KMS-11 (cell line): ENCODE data around the gene SLC7A7.

Experiments used
- H2AFZ ChIP-seq: fragments of 200-600 bp; sonication (generic); 2 replicates; pipeline ENCODE4 v1.6.1; 2016; ENCODE audit warnings: antibody characterized with exemption, mixed run types, low read depth
- H3K27ac ChIP-seq: fragments of 200-600 bp; sonication (generic); 2 replicates; pipeline ENCODE4 v1.6.1; 2016; ENCODE audit warnings: mild to moderate bottlenecking, mixed run types
- H3K27me3 ChIP-seq: fragments of 200-600 bp; sonication (generic); 2 replicates; pipeline ENCODE4 v1.6.1; 2017; ENCODE audit warnings: mild to moderate bottlenecking, low read depth, mixed run types, moderate library complexity; ENCODE audit not compliant: insufficient read depth
- H3K36me3 ChIP-seq: fragments of 200-600 bp; sonication (generic); 2 replicates; pipeline ENCODE4 v1.6.1; 2017; ENCODE audit warnings: mild to moderate bottlenecking, mixed run types; ENCODE audit not compliant: insufficient read depth
- H3K4me1 ChIP-seq: fragments of 200-600 bp; sonication (generic); 2 replicates; pipeline ENCODE4 v1.6.1; 2016; ENCODE audit warnings: mild to moderate bottlenecking, low read depth, mixed run types; ENCODE audit not compliant: poor library complexity, severe bottlenecking
- H3K4me2 ChIP-seq: fragments of 200-600 bp; sonication (generic); 2 replicates; pipeline ENCODE4 v1.7.0; 2016; ENCODE audit warnings: mild to moderate bottlenecking, mixed run types
- H3K4me3 ChIP-seq: fragments of 200-600 bp; sonication (generic); IDR thresholded peaks from 2 replicates; pipeline ENCODE4 v1.6.1; 2017; ENCODE audit warnings: low read depth, low read length, mixed read lengths; ENCODE audit not compliant: insufficient read depth
- H3K79me2 ChIP-seq: fragments of 200-600 bp; sonication (generic); 2 replicates; pipeline ENCODE4 v1.6.1; 2016; ENCODE audit warnings: low read depth, mixed run types; ENCODE audit not compliant: insufficient read depth
- H3K9ac ChIP-seq: fragments of 200-600 bp; sonication (generic); 2 replicates; pipeline ENCODE4 v1.6.1; 2016; ENCODE audit warnings: mild to moderate bottlenecking, mixed run types
- H4K20me1 ChIP-seq: fragments of 200-600 bp; sonication (generic); 2 replicates; pipeline ENCODE4 v1.6.1; 2016; ENCODE audit warnings: mild to moderate bottlenecking, mixed run types; ENCODE audit not compliant: insufficient read depth
- CTCF ChIP-seq: fragments of 200-600 bp; sonication (generic); conservative IDR thresholded peaks from 2 replicates; pipeline ENCODE4 v1.6.1; 2017; ENCODE audit warnings: low read depth, mild to moderate bottlenecking, antibody characterized with exemption, low read length, moderate library complexity, mixed read lengths

Gene SLC7A7

DNA sequence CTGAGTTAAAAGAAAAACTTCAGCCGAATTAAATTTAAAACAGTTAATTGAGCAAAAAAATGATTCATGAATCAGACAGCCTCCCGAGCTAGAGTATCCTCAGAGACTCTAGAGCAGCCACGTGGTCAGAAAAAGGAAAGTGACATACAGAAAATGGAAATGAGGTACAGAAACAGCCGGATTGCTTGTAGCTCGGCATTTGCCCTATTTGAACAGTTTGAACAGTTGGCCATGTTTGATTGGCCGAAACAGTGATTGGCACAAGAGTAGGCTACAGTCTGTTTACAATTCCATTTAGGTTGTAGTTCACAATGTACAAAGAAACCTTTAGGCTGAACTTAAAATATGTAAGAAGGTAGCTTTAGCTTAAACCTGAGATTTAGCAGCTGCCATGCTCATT, 61.6 kb downstream of the SLC7A7 start:
- Histone ChIP-seq H3K27me3 (no peaks in the 10 kb centered on the region), H3K79me2 (no peaks in the 10 kb centered on the region), H2AFZ (peak overlapping the region; percentile 22; the same call in 1 of the 2 replicates), H3K36me3 (no peaks in the 10 kb centered on the region), H3K4me1 (peaks cover 69% of the 10 kb centered on the region), H3K27ac (peak overlapping the region; percentile 35; the same call in 1 of the 2 replicates), H4K20me1 (no peaks in the 10 kb centered on the region), H3K9ac (no peak overlapping the region; the same call in 1 of the 2 replicates), H3K4me3 (no peak overlapping the region), H3K4me2 (peak overlapping the region; percentile 63)
- no peak for TF ChIP-seq CTCF

DNA sequence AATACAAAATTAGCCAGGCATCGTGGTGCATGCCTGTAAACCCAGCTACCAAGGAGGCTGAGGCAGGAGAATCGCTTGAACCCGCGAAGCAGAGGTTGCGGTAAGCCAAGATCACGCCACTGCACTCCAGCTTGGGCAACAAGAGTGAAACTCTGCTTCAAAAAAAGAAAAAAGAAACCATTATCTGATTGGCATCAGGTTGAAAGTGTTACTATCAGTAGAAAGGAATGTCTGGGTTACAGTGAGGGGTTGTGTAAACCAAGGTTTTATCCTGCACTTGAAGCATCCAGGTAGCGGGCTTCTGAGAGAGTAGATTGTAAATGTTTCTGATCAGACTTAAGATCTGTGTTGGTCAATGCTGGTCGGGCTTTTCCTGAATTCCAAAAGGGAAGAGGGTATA, 62.8 kb downstream of the SLC7A7 start:
- peaks cover 80% of the 10 kb centered on the region for H3K4me1 ChIP-seq
- peak overlapping the region; percentile 63 for H3K4me2 ChIP-seq
- H3K27ac ChIP-seq, result peak overlapping the region; percentile 60
- no peak for TF ChIP-seq CTCF
- H4K20me1 ChIP-seq, result no peaks in the 10 kb centered on the region
- H3K36me3 ChIP-seq, result no peaks in the 10 kb centered on the region
- no peak overlapping the region for H3K4me3 ChIP-seq
- peak overlapping the region; percentile 22; the same call in 1 of the 2 replicates for H2AFZ ChIP-seq
- no peak overlapping the region; the same call in 1 of the 2 replicates for H3K9ac ChIP-seq
- H3K27me3 ChIP-seq, result no peaks in the 10 kb centered on the region
- no peaks in the 10 kb centered on the region for H3K79me2 ChIP-seq

DNA sequence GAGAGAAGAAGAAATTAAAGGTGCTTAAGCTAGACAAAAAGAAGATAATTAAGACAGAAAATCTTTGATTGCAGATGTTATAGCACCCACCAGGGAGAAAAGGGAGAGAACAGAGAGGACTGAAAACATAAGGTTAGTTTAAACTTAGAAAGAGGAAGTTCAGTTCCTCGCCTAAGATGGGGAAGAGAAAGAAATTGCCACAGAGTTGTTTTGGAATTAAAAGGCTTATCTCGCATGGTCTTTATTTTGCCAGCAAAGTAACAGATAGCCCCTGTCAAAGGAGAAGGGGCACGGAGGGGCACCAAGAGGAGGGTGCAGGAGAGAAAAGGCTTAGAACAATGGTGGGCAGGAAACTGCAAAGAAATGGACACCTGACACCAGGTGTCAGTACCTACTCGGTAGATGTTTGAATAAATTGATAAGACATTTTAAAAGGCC, 66.6 kb downstream of the SLC7A7 start:
- Histone ChIP-seq H3K4me1 (peaks cover 62% of the 10 kb centered on the region), H4K20me1 (no peaks in the 10 kb centered on the region), H3K36me3 (no peaks in the 10 kb centered on the region), H3K79me2 (no peaks in the 10 kb centered on the region), H3K9ac (peak overlapping the region; percentile 65; the same call in 1 of the 2 replicates), H3K4me2 (peak overlapping the region; percentile 38), H3K4me3 (no peak overlapping the region), H2AFZ (peak overlapping the region; percentile 64), H3K27ac (peak overlapping the region; percentile 99), H3K27me3 (no peaks in the 10 kb centered on the region)
- no peak for TF ChIP-seq CTCF

DNA sequence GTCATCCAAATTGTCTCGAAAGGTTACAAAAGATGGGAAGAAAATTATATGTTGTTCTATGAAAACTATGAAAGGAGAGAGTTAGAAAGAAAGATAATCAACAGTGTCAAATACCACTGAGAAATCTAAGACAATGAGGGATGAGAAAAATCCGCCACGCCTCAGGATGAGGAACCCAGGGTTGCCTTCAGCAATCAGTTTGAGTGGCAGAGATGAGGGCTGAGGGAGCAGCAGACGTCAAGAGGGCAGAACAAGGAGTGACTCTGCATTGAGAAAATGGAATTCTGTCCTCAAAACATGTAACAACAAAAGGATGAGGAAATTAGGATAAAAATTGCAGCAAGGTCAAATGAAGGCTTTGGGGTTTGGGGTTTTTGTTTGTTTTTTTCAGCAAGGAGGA, 67.0 kb downstream of the SLC7A7 start:
- Histone ChIP-seq H3K9ac (peak overlapping the region; percentile 65; the same call in 1 of the 2 replicates), H3K27ac (peak overlapping the region; percentile 99), H3K4me1 (peaks cover 57% of the 10 kb centered on the region), H3K36me3 (no peaks in the 10 kb centered on the region), H3K4me3 (no peak overlapping the region), H3K4me2 (peak overlapping the region; percentile 38), H3K79me2 (no peaks in the 10 kb centered on the region), H4K20me1 (no peaks in the 10 kb centered on the region), H3K27me3 (no peaks in the 10 kb centered on the region), H2AFZ (peak overlapping the region; percentile 64)
- no peak for TF ChIP-seq CTCF
